Measurements from ENCODE around the gene HMGXB4.

HMGXB4 gene

DNA sequence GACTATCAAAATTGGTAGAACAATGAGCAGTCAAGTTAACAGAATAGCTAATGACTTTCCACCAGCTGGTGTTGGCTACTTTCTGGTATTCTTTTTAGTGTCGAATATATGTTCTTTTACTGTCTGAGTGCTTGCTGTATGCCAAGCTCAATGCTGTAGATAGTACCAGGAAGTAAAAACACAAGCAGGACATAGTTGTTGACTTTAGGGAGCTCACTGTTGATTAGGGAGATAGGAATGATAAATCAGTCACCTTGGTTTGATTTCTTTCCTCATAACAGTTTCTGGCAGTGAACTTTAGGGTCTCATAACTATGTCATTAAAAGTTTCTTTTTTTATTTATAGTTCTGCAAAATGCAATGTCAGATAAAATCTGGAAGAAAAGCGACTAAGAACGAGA is 9.0 kb downstream of the HMGXB4 start:
- no peak for DNase-seq (ENCODE audit: low read depth)

GRCh38 chr22:35269630-35270029 is 12.3 kb downstream of the HMGXB4 start:
- no peak overlapping the region for H3K4me3 ChIP-seq (ENCODE audit: low read depth, low read length)
- no peak for DNase-seq (ENCODE audit: low read depth)
- TF ChIP-seq POLR2A (IDR thresholded peaks at IDR 0.05; ENCODE audit: extremely low read depth, insufficient read length) = no peak
- TF ChIP-seq MYC (IDR thresholded peaks at IDR 0.05; ENCODE audit: low read depth, low read length) = no peak
- no peak for TF ChIP-seq MAX (IDR thresholded peaks at IDR 0.05; ENCODE audit: low read depth, low read length)
- TF ChIP-seq, protein P1, sequence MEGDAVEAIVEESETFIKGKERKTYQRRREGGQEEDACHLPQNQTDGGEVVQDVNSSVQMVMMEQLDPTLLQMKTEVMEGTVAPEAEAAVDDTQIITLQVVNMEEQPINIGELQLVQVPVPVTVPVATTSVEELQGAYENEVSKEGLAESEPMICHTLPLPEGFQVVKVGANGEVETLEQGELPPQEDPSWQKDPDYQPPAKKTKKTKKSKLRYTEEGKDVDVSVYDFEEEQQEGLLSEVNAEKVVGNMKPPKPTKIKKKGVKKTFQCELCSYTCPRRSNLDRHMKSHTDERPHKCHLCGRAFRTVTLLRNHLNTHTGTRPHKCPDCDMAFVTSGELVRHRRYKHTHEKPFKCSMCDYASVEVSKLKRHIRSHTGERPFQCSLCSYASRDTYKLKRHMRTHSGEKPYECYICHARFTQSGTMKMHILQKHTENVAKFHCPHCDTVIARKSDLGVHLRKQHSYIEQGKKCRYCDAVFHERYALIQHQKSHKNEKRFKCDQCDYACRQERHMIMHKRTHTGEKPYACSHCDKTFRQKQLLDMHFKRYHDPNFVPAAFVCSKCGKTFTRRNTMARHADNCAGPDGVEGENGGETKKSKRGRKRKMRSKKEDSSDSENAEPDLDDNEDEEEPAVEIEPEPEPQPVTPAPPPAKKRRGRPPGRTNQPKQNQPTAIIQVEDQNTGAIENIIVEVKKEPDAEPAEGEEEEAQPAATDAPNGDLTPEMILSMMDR (IDR thresholded peaks at IDR 0.05; ENCODE audit: low read depth, low read length) = no peak

More for the DNA sequence above, 9.0 kb downstream of the HMGXB4 start:
- no peak for TF ChIP-seq POLR2A (IDR thresholded peaks at IDR 0.05; ENCODE audit: extremely low read depth, insufficient read length)
- TF ChIP-seq MAX (IDR thresholded peaks at IDR 0.05; ENCODE audit: low read depth, low read length) = no peak
- no peak for TF ChIP-seq MYC (IDR thresholded peaks at IDR 0.05; ENCODE audit: low read depth, low read length)
- TF ChIP-seq, protein P1 (IDR thresholded peaks at IDR 0.05; ENCODE audit: low read depth, low read length) = no peak
- H3K4me3 ChIP-seq (ENCODE audit: low read depth, low read length) = no peak overlapping the region

DNA sequence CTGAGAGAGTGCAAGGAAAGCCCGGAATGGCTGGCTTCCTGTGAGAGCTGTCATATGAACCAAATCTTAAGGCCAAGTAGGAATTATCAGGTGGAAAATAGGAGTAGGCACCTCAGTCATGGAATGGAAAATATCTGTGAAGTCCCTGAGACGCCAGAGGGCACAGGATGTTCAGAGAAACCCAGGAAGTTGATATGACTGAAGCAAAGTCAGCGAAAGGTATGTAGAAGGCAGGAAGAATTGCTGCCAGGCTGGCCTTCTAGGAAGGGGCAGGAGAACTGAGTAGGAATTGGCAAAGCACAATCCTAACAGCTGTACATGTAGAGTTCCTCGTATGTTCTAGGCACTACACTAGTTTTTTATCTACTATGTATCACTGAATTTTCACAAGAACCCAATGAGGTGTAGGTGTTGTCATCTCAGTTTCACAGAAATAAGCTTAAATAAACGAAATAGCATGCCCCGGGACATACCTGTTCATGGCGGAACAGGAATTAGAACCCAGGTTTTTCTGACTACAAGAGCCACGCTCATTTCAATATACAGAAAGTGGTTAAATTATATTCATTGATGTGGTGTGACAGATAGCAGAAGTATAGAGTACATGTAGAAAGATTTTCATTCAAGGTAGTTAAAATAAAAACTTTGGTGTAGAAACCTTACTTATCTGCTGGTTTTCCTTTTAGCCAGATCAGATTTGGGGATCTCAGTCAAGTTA is 17.0 kb downstream of the HMGXB4 start:
- DNase-seq (ENCODE audit: low read depth) = no peak

GRCh38 chr22:35275580-35275979 is 18.3 kb downstream of the HMGXB4 start:
- TF ChIP-seq MAX (IDR thresholded peaks at IDR 0.05; ENCODE audit: low read depth, low read length) (no peak), MYC (IDR thresholded peaks at IDR 0.05; ENCODE audit: low read depth, low read length) (no peak), POLR2A (IDR thresholded peaks at IDR 0.05; ENCODE audit: extremely low read depth, insufficient read length) (no peak)
- TF ChIP-seq, protein P1 (IDR thresholded peaks at IDR 0.05; ENCODE audit: low read depth, low read length) = no peak
- no peak for DNase-seq (ENCODE audit: low read depth)
- H3K4me3 ChIP-seq (ENCODE audit: low read depth, low read length) = no peak overlapping the region

More for the DNA sequence above, 17.0 kb downstream of the HMGXB4 start:
- H3K4me3 ChIP-seq (ENCODE audit: low read depth, low read length) = no peak overlapping the region
- TF ChIP-seq MYC (IDR thresholded peaks at IDR 0.05; ENCODE audit: low read depth, low read length) (no peak), MAX (IDR thresholded peaks at IDR 0.05; ENCODE audit: low read depth, low read length) (no peak), POLR2A (IDR thresholded peaks at IDR 0.05; ENCODE audit: extremely low read depth, insufficient read length) (no peak)
- TF ChIP-seq, protein P1 (IDR thresholded peaks at IDR 0.05; ENCODE audit: low read depth, low read length) = no peak

GRCh38 chr22:35276019-35276418 is 18.7 kb downstream of the HMGXB4 start:
- no peak for DNase-seq (ENCODE audit: low read depth)
- TF ChIP-seq, protein P1 (IDR thresholded peaks at IDR 0.05; ENCODE audit: low read depth, low read length) = no peak
- no peak for TF ChIP-seq MYC (IDR thresholded peaks at IDR 0.05; ENCODE audit: low read depth, low read length)
- no peak for TF ChIP-seq MAX (IDR thresholded peaks at IDR 0.05; ENCODE audit: low read depth, low read length)
- no peak for TF ChIP-seq POLR2A (IDR thresholded peaks at IDR 0.05; ENCODE audit: extremely low read depth, insufficient read length)
- no peak overlapping the region for H3K4me3 ChIP-seq (ENCODE audit: low read depth, low read length)

Measured in NB4 (cell line).